Colonic mucosa (tissue), 4 donors: ENCODE data around the gene SMARCAL1. TPM values are rescaled to one million over a fixed set of nuclear protein-coding genes. Genes with fewer than 3 reads are reported as not detected.

ENCODE experiments used
- DNase-seq: peaks from one replicate; pipeline ENCODE4 v3.0.0-alpha.2; 2020
- H3K27ac ChIP-seq: fragments of 200-600 bp; one replicate; pipeline ENCODE4 v1.8.0; 2021
- H3K27me3 ChIP-seq: fragments of 200-600 bp; one replicate; pipeline ENCODE4 v1.8.0; 2021
- H3K36me3 ChIP-seq: fragments of 200-600 bp; one replicate; pipeline ENCODE4 v1.8.0; 2021
- H3K4me1 ChIP-seq: fragments of 200-600 bp; one replicate; pipeline ENCODE4 v1.8.0; 2021; ENCODE audit warnings: mild to moderate bottlenecking
- H3K4me3 ChIP-seq: fragments of 200-600 bp; one replicate; pipeline ENCODE4 v1.8.0; 2021
- H3K9ac ChIP-seq, 2 donors: one replicate each; pipeline ENCODE4 v1.7.0; 2013; ENCODE audit warnings: control low read depth in 2 of 2, low read depth in 2 of 2, low read length in 2 of 2
- H3K9me3 ChIP-seq: fragments of 200-600 bp; one replicate; pipeline ENCODE4 v1.8.0; 2021
- intact Hi-C: fragments of 100-400 bp; cut with DNase I; formaldehyde crosslinking; loops from one replicate; pipeline ENCODE4 v1.14.1; 2022
- total RNA-seq, 2 donors: library from RNA; stranded (reverse); fragmentation: NEBNext Ultra II Directional in 1 of 2; extraction: Animal tissue kit (Norgen Biotek cat#: 25700) in 1 of 2; gene quantifications; one replicate each; pipeline ENCODE4 v1.2.1, GENCODE V29; 2021
- TF ChIP-seq, protein P1 (sequence below): fragments of 200-600 bp; IDR thresholded peaks from one replicate; pipeline ENCODE4 v1.8.0; 2022; ENCODE audit warnings: antibody characterized with exemption, mild to moderate bottlenecking
- donor health status: healthy.
- donor health status: DM: no; HTN: no; CAD: no.
- donor health status: DM: no; HTN: no; CAD: no.

Gene SMARCAL1
- total RNA-seq, 2 donors from 2014 or later = 13.8 to 18.1 TPM

DNA sequence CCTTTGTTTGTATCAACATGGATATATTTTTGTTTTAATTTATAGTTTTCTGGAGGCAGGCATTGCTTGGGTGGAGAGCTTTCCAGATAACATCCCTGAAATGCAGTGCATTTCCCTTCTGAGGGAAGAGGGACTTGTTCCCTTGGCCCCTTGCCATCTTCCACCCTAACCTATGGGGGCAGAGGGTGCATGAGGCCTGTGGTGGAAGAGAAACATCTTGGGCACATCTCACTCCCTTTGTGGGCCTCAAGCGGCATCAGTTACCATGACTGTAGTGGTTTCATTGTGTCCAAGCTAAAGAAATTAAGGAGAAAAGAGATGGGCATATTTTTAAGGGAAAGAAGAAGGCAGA is 81.0 kb downstream of the SMARCAL1 start:
- intact Hi-C loops = loop anchor here (10.0 kb wide), 1 partner anchor 69 kb away; no protein-coding TSS in a partner anchor
- Histone ChIP-seq H3K9ac (no peak overlapping the region), H3K27me3 (no peaks in the 10 kb centered on the region), H3K9me3 (no peaks in the 10 kb centered on the region), H3K4me1 (no peaks in the 10 kb centered on the region), H3K27ac (no peak overlapping the region), H3K36me3 (no peaks in the 10 kb centered on the region), H3K4me3 (no peak overlapping the region)
- TF ChIP-seq, protein P1, sequence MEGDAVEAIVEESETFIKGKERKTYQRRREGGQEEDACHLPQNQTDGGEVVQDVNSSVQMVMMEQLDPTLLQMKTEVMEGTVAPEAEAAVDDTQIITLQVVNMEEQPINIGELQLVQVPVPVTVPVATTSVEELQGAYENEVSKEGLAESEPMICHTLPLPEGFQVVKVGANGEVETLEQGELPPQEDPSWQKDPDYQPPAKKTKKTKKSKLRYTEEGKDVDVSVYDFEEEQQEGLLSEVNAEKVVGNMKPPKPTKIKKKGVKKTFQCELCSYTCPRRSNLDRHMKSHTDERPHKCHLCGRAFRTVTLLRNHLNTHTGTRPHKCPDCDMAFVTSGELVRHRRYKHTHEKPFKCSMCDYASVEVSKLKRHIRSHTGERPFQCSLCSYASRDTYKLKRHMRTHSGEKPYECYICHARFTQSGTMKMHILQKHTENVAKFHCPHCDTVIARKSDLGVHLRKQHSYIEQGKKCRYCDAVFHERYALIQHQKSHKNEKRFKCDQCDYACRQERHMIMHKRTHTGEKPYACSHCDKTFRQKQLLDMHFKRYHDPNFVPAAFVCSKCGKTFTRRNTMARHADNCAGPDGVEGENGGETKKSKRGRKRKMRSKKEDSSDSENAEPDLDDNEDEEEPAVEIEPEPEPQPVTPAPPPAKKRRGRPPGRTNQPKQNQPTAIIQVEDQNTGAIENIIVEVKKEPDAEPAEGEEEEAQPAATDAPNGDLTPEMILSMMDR = no peak
- DNase-seq = no peak

DNA sequence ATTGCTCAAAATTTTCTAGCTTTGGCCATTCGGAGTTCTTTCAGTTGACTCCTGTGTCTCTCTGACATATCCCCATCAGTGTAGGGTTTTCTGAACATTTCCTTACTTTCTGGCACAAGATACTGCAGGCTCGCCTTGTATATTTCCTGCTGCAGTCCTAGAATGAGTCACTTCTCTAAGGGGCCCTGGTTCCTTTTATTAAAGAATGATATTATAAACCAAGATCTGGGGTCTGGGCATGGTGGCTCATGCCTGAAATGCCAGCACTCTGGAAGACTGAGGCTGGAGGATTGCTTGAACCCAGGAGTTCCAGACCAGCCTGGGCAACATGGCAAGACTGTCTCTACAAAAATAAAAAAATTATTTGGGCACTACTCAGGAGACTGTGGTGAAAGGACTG is 83.4 kb downstream of the SMARCAL1 start:
- Histone ChIP-seq H3K9ac (no peak overlapping the region), H3K4me1 (peaks cover 11% of the 10 kb centered on the region), H3K36me3 (no peaks in the 10 kb centered on the region), H3K4me3 (no peak overlapping the region), H3K27ac (no peak overlapping the region), H3K9me3 (no peaks in the 10 kb centered on the region), H3K27me3 (no peaks in the 10 kb centered on the region)
- no peak for DNase-seq
- TF ChIP-seq, protein P1 = no peak
- intact Hi-C loops = loop anchor here (10.0 kb wide), 1 partner anchor 71 kb away; no protein-coding TSS in a partner anchor

DNA sequence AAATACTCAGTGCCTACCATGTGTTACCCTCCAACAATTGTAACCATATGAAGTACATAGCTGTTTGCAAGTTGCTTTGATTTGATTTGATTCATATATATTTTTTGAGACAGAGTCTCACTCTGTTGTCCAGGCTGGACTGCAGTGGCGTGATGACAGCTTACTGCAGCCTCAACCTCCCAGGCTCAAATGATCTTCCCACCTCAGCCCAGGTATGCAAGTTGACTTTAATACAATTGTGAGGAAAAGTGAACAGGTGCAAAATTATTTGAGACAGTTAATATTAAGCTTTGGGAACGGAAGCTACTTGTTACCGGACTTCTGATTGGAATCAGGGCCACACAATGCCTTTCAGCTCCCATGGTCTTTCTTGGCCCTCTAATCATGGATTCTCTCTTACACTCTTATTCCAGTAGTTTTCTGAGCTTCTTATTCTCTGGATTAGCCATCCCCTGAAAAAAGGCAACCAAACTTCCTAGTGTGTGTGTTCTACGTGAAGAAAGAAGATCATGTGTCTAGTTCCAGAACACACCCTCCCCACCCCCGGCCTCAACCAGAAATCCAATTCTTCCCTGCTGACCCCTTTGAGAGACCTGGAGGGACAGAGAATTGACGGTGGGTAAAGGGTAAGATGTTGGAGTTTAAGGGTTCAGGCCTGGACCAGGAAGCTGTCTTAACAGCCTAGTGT is 85.2 kb downstream of the SMARCAL1 start:
- Histone ChIP-seq H3K9me3 (no peaks in the 10 kb centered on the region), H3K27me3 (no peaks in the 10 kb centered on the region), H3K9ac (peak overlapping the region; percentile 45 to 93), H3K4me1 (peaks cover 18% of the 10 kb centered on the region), H3K4me3 (peak overlapping the region; percentile 88), H3K27ac (no peak overlapping the region), H3K36me3 (peaks cover 6% of the 10 kb centered on the region)
- DNase-seq = no peak
- intact Hi-C loops = loop anchor here (10.0 kb wide), 1 partner anchor 73 kb away; no protein-coding TSS in a partner anchor
- TF ChIP-seq, protein P1 = no peak

DNA sequence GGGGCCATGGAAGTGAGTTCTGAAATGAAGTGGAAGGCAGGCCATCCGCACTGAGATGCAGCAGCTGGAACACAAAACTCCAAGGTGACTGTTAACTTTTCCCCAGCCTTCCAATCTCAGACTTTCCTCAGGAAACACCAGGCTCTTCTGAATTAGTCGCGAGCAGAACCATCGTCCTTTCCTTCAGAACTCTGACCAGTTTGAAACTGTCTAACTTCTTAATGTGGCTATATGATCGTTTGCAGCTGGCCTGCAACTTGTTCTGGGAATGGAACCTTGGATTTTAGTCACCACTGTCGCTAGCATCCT is 85.7 kb downstream of the SMARCAL1 start:
- Histone ChIP-seq H3K4me3 (peak overlapping the region; percentile 88), H3K4me1 (peaks cover 18% of the 10 kb centered on the region)

DNA sequence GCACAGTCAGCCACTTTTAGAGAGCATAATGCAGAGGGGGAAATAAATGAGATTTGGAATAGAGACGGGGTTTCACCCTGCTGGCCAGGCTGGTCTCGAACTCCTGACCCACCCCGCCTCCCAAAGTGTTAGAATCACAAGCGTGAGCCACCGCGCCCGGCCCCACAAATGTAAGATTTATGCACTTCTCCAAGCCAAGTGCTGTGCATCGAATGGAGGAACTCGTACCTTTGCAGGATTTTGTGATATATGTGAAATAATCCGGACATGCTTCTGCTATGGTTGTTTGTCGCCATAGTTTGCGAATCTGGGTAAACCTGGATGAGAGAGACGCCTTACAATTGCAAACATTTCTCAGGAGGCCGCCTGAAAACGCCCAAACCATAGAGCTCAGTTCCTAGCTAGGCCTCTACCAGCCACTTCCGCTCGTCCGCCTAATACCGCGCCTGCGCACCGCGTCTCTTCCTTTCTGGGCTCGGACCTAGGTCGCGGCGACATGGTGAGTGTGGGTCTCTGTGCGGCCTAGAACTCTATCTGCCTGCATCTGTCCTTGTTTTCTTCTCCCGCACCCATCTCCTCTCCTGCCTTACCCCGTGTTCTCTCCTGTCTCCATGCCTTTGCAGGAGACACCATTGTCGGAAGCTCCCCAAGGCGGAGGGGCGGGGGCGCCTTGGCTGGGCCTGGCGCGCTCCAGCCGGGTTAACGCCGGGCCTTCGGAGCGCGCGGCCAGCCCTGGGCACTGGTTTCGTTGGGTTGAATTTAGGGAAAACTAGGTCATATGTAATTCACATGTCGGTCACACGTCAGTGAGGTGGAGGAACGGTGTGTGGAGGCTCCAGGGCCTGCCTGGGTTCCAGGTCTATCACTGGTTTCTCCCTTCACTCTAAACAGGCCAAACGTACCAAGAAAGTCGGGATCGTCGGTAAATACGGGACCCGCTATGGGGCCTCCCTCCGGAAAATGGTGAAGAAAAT is 86.4 kb downstream of the SMARCAL1 start, which contains the start of gene RPL37A:
TSS of gene RPL37A (plus strand) at position 466 of the 974 bp plus-strand sequence. CDS start at position 497, 31 bp downstream.
- TF ChIP-seq, protein P1 = no peak
- peak within 1 kb of the TSS; percentile 91 to 93 for H3K9ac ChIP-seq
- peak; percentile 96 for DNase-seq
- intact Hi-C loops = loop anchor here (10.0 kb wide), 1 partner anchor 74 kb away; no protein-coding TSS in a partner anchor
- H3K4me1 ChIP-seq = peaks cover 18% of the 10 kb centered on the region
- peak within 1 kb of the TSS; percentile 81 for H3K27ac ChIP-seq
- H3K36me3 ChIP-seq = peaks cover 6% of the 10 kb centered on the region
- no peaks in the 10 kb centered on the region for H3K27me3 ChIP-seq
- no peaks in the 10 kb centered on the region for H3K9me3 ChIP-seq
- H3K4me3 ChIP-seq = peak within 1 kb of the TSS; percentile 88

More for the DNA sequence above, 85.7 kb downstream of the SMARCAL1 start:
- Histone ChIP-seq H3K27me3 (no peaks in the 10 kb centered on the region), H3K9me3 (no peaks in the 10 kb centered on the region), H3K9ac (peak overlapping the region; percentile 45 to 93), H3K27ac (peak overlapping the region; percentile 81), H3K36me3 (peaks cover 6% of the 10 kb centered on the region)
- TF ChIP-seq, protein P1 = no peak
- DNase-seq = no peak
- intact Hi-C loops = loop anchor here (10.0 kb wide), 1 partner anchor 73 kb away; no protein-coding TSS in a partner anchor
